ENCODE results near the gene RESF1. TPM values are rescaled to one million over a fixed set of nuclear protein-coding genes. Genes with fewer than 3 reads are reported as not detected.

Gene RESF1
- total RNA-seq, 2 experiments from 2014 or later, result 46.3 to 53.3 TPM

DNA sequence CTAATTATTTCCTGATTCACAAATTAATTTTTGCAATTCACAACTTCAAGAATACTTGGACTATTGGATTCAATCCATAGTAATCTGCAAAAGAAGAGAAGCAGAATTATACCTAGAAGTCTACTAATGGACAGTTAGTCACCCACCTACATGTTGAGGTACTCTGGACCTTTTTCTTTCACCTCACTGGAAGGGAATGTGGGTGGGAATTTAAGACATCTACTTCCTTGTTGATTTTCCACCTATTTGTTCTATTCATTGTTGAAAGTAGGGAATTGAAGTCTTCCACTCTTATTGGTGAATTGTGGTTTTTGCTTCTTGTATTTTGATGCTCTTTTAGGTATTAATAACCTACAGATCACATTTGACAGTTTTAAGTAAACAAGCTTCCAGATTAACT, 11.0 kb downstream of the RESF1 start:
- H3K27ac ChIP-seq (ENCODE audit: low read depth, low read length, poor library complexity, severe bottlenecking), result no peak overlapping the region
- no peaks in the 10 kb centered on the region; the same call in 1 of the 2 replicates for H4K20me1 ChIP-seq (ENCODE audit: insufficient read depth, low read length)
- peaks cover 59% of the 10 kb centered on the region for H3K9me3 ChIP-seq (ENCODE audit: low read length)
- no peak overlapping the region for H3K4me3 ChIP-seq (ENCODE audit: low read depth, low read length, poor library complexity, severe bottlenecking)
- no peak overlapping the region for H2AFZ ChIP-seq (ENCODE audit: low read length)
- TF ChIP-seq EZH2phosphoT487 (IDR thresholded peaks at IDR 0.05; ENCODE audit: borderline replicate concordance, low read depth, low read length), result no peak
- ChIA-PET CTCF (ENCODE audit: unreplicated experiment) (no interaction called here), POLR2A (interaction anchor here (0.6 to 0.8 kb wide), 2 partner anchors 16 to 244 kb away, joined by 3 read pairs; no protein-coding TSS in a partner anchor)
- no peak overlapping the region for H3K4me2 ChIP-seq (ENCODE audit: low read length)
- no peak for DNase-seq (ENCODE audit: low spot score)
- intact Hi-C loops (cut with micrococcal nuclease; ENCODE audit: unreplicated experiment), result no loop called here
- no peaks in the 10 kb centered on the region for H3K9me2 ChIP-seq (ENCODE audit: insufficient read depth, low read length)
- peaks cover 62% of the 10 kb centered on the region for H3K79me2 ChIP-seq (ENCODE audit: insufficient read depth, low read depth, low read length)
- BruUV-seq (replicated peaks), result no TSS peak
- H3K36me3 ChIP-seq (ENCODE audit: insufficient read depth, low read length), result peaks cover 95% of the 10 kb centered on the region
- peaks cover 16% of the 10 kb centered on the region for H3K4me1 ChIP-seq (ENCODE audit: insufficient read depth, low read length, poor library complexity, severe bottlenecking)

DNA sequence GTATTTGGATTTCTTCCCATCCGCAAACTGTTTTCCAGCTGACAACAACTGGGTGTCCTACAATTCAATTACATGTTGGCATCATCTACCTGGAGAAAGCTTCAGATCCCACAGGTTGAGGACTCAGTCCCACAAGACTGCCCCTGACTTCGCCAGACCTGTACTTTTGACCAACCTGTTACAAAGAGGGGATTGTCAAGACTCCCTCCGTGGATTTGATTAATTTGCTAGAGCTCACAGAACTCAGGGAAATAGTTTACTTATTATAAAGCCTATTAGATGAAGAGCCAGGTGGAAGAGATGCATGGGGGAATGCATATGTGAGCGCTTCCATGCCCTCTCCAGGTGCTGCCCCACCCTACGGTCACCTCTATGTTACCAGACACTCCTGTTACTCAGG, 14.6 kb downstream of the RESF1 start:
- TF ChIP-seq, protein P1, sequence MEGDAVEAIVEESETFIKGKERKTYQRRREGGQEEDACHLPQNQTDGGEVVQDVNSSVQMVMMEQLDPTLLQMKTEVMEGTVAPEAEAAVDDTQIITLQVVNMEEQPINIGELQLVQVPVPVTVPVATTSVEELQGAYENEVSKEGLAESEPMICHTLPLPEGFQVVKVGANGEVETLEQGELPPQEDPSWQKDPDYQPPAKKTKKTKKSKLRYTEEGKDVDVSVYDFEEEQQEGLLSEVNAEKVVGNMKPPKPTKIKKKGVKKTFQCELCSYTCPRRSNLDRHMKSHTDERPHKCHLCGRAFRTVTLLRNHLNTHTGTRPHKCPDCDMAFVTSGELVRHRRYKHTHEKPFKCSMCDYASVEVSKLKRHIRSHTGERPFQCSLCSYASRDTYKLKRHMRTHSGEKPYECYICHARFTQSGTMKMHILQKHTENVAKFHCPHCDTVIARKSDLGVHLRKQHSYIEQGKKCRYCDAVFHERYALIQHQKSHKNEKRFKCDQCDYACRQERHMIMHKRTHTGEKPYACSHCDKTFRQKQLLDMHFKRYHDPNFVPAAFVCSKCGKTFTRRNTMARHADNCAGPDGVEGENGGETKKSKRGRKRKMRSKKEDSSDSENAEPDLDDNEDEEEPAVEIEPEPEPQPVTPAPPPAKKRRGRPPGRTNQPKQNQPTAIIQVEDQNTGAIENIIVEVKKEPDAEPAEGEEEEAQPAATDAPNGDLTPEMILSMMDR (conservative IDR thresholded peaks at IDR 0.05; ENCODE audit: low read length), result no peak
- TF ChIP-seq EZH2phosphoT487 (IDR thresholded peaks at IDR 0.05; ENCODE audit: borderline replicate concordance, low read depth, low read length), result no peak
- DNase-seq (ENCODE audit: low spot score), result no peak
- H3K79me2 ChIP-seq (ENCODE audit: insufficient read depth, low read depth, low read length), result peaks cover 30% of the 10 kb centered on the region; the same call in 1 of the 2 replicates
- CTCF ChIA-PET (ENCODE audit: unreplicated experiment), result interaction anchor here (0.6 kb wide), 1 partner anchor 74 kb away, joined by 3 read pairs; no protein-coding TSS in a partner anchor
- H4K20me1 ChIP-seq (ENCODE audit: insufficient read depth, low read length), result no peaks in the 10 kb centered on the region
- peaks cover 100% of the 10 kb centered on the region for H3K36me3 ChIP-seq (ENCODE audit: insufficient read depth, low read length)
- no peak overlapping the region for H3K4me2 ChIP-seq (ENCODE audit: low read length)
- H3K4me3 ChIP-seq (ENCODE audit: low read depth, low read length, poor library complexity, severe bottlenecking), result no peak overlapping the region
- BruUV-seq (replicated peaks), result no TSS peak
- POLR2A ChIA-PET, result interaction anchor here (0.9 to 1.5 kb wide), 2 partner anchors 10 to 24 kb away, joined by 3 read pairs; no protein-coding TSS in a partner anchor
- H3K9me3 ChIP-seq (ENCODE audit: low read length), result peaks cover 61% of the 10 kb centered on the region
- H3K4me1 ChIP-seq (ENCODE audit: insufficient read depth, low read length, poor library complexity, severe bottlenecking), result no peaks in the 10 kb centered on the region
- H2AFZ ChIP-seq (ENCODE audit: low read length), result no peak overlapping the region
- no peak overlapping the region for H3K27ac ChIP-seq (ENCODE audit: low read depth, low read length, poor library complexity, severe bottlenecking)
- no peaks in the 10 kb centered on the region for H3K9me2 ChIP-seq (ENCODE audit: insufficient read depth, low read length)
- intact Hi-C loops (cut with micrococcal nuclease; ENCODE audit: unreplicated experiment), result no loop called here

DNA sequence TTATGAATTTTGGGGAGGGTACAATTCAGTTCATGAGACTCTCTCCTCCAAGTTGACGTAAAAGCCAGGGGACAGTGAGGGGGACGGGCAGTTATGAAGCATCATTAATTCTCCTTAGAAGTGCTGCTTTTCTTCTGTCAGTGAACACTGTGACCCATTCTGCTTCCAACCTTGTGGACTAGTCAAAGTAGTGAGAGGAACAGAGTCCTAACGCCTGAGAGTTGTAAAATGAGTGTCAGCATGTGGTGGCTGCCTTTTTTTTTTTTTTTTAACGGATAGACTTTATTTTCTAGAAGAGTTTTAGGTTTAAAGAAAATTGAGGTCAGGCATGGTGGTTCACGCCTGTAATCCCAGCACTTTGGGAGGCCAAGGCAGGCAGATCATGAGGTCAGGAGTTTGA, 15.5 kb downstream of the RESF1 start:
- Histone ChIP-seq H3K4me3 (ENCODE audit: low read depth, low read length, poor library complexity, severe bottlenecking) (no peak overlapping the region), H3K9me2 (ENCODE audit: insufficient read depth, low read length) (no peaks in the 10 kb centered on the region), H3K27ac (ENCODE audit: low read depth, low read length, poor library complexity, severe bottlenecking) (no peak overlapping the region), H3K4me2 (ENCODE audit: low read length) (no peak overlapping the region), H3K4me1 (ENCODE audit: insufficient read depth, low read length, poor library complexity, severe bottlenecking) (no peaks in the 10 kb centered on the region), H4K20me1 (ENCODE audit: insufficient read depth, low read length) (no peaks in the 10 kb centered on the region), H2AFZ (ENCODE audit: low read length) (no peak overlapping the region), H3K36me3 (ENCODE audit: insufficient read depth, low read length) (peaks cover 100% of the 10 kb centered on the region), H3K9me3 (ENCODE audit: low read length) (peaks cover 53% of the 10 kb centered on the region), H3K79me2 (ENCODE audit: insufficient read depth, low read depth, low read length) (peaks cover 21% of the 10 kb centered on the region; the same call in 1 of the 2 replicates)
- CTCF ChIA-PET (ENCODE audit: unreplicated experiment), result no interaction called here
- BruUV-seq (replicated peaks), result no TSS peak
- intact Hi-C loops (cut with micrococcal nuclease; ENCODE audit: unreplicated experiment), result no loop called here
- POLR2A ChIA-PET, result interaction anchor here (1.5 kb wide), 1 partner anchor 9 kb away, joined by 3 read pairs; no protein-coding TSS in a partner anchor
- no peak for DNase-seq (ENCODE audit: low spot score)
- TF ChIP-seq, protein P1 (conservative IDR thresholded peaks at IDR 0.05; ENCODE audit: low read length), result no peak
- no peak for TF ChIP-seq EZH2phosphoT487 (IDR thresholded peaks at IDR 0.05; ENCODE audit: borderline replicate concordance, low read depth, low read length)

All from OCI-LY7 (cell line).